ENCODE measurements around the gene RBMS3.

Gene RBMS3

DNA sequence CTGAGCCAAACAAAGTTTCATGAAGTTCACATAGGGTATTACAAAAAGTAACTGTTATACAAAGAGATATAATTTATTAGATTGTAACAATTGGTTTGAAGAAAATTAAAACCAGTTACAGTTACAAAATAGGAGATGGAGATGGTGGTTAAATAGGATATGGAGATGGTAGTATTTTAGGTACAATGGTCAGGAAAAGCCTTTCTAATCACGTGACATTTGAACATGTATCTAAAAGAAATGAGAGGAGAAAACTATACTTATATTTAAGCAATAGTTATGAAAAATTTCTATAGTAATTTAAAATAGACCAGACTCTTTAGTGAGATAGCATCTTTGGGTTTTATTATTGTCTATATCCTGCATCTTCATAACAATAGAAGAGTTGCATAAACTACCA is 312.9 kb downstream of the RBMS3 start:
- TF ChIP-seq CTCF (IDR thresholded peaks at IDR 0.05; ENCODE audit: insufficient read depth, missing control alignments), result no peak
- DNase-seq (ENCODE audit: insufficient read length, low spot score) (no peak), FAIRE-seq (no peak)

- DNase-seq (ENCODE audit: insufficient read length, low spot score) (no peak), FAIRE-seq (no peak)
- TF ChIP-seq CTCF (IDR thresholded peaks at IDR 0.05; ENCODE audit: insufficient read depth, missing control alignments), result no peak
These were observed 313.4 kb downstream of the RBMS3 start for GRCh38 chr3:29594261-29594660.

DNA sequence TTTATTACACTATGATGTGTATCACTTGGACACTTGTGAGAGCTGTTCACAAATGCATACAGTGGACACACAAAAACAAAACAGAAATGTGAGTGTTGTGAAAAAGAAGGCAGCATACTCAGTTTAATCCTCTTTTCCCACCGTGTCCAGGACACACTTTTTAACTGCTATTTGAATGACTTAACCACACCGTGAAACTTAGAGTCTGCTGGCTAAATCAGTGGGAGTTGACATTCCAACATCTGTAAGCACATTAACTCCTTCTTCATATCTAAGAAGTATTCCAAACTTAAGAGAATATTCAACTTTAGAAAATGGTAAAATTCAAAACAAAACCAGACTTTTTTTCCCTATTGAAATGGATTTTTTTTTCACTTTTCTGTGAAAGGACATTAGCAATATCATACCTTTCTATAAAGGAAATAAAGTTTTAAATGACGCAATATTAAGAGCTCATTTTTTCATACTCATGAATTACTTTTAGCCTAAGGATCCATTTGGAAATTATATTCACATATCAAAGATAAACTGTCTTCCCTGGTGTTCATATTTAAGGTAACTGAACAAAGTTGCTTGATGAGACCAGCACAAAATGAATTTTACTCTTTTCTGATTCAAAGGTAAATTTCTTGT is 316.6 kb downstream of the RBMS3 start:
- DNase-seq (ENCODE audit: insufficient read length, low spot score) (no peak), FAIRE-seq (no peak)
- TF ChIP-seq CTCF (IDR thresholded peaks at IDR 0.05; ENCODE audit: insufficient read depth, missing control alignments), result no peak

GRCh38 chr3:29601861-29602585 is 321.2 kb downstream of the RBMS3 start:
- no peak for DNase-seq (ENCODE audit: insufficient read length, low spot score)
- TF ChIP-seq CTCF (IDR thresholded peaks at IDR 0.05; ENCODE audit: insufficient read depth, missing control alignments), result no peak
- FAIRE-seq, result no peak

- DNase-seq (ENCODE audit: insufficient read length, low spot score), result no peak
- FAIRE-seq, result no peak
- TF ChIP-seq CTCF (IDR thresholded peaks at IDR 0.05; ENCODE audit: insufficient read depth, missing control alignments), result no peak
These were observed 325.0 kb downstream of the RBMS3 start for GRCh38 chr3:29605845-29606244.

DNA sequence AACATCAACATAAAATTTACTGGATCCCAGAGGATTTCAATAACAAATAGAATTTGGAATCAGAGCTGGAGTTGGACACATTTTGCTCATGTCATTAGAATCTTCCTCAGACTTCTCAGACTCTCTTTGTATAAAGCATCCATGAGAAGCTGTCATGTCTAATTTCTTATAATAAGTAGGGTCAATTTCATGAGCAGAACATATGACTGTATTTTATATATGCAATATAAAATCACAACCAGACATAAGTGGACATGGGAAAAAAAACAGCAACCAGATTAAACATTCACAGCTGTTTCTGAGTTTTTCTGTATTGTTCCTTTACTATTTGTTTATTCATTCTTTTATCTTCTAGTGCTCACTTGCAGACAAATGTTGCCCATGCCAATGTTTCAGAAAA is 325.5 kb downstream of the RBMS3 start:
- TF ChIP-seq CTCF (IDR thresholded peaks at IDR 0.05; ENCODE audit: insufficient read depth, missing control alignments), result no peak
- DNase-seq (ENCODE audit: insufficient read length, low spot score) (no peak), FAIRE-seq (no peak)
